Nephron (organoid): Measurements from ENCODE around the gene NOC4L.

ENCODE experiments used
- H3K27ac Mint-ChIP-seq, 3 experiments: 2 replicates each; pipeline ENCODE4 v1.8.0; 2020; ENCODE audit warnings: mixed read lengths in 3 of 3, mild to moderate bottlenecking in 2 of 3, moderate library complexity in 1 of 3
- H3K27me3 Mint-ChIP-seq: 2 replicates; pipeline ENCODE4 v1.8.0; 2021; ENCODE audit warnings: low read depth, mild to moderate bottlenecking, moderate library complexity, mixed read lengths
- H3K36me3 Mint-ChIP-seq: 2 replicates; pipeline ENCODE4 v1.8.0; 2020; ENCODE audit warnings: low read depth, mixed read lengths
- H3K4me1 Mint-ChIP-seq: 2 replicates; pipeline ENCODE4 v1.8.0; 2020; ENCODE audit warnings: mixed read lengths
- H3K4me3 Mint-ChIP-seq, 3 experiments: 2 replicates each; pipeline ENCODE4 v1.8.0; 2020; ENCODE audit warnings: mild to moderate bottlenecking in 3 of 3, mixed read lengths in 3 of 3, moderate library complexity in 2 of 3
- H3K9me3 Mint-ChIP-seq: 2 replicates; pipeline ENCODE4 v1.8.0; 2020; ENCODE audit warnings: mixed read lengths
- TF ChIP-seq, protein P1 (sequence below), 3 experiments: fragments of 200-600 bp; sonication (generic); IDR thresholded peaks; one replicate each; pipeline ENCODE4 v1.5.0; 2021; ENCODE audit warnings: antibody characterized with exemption in 3 of 3; ENCODE audit not compliant: unreplicated experiment in 3 of 3

Gene NOC4L

DNA sequence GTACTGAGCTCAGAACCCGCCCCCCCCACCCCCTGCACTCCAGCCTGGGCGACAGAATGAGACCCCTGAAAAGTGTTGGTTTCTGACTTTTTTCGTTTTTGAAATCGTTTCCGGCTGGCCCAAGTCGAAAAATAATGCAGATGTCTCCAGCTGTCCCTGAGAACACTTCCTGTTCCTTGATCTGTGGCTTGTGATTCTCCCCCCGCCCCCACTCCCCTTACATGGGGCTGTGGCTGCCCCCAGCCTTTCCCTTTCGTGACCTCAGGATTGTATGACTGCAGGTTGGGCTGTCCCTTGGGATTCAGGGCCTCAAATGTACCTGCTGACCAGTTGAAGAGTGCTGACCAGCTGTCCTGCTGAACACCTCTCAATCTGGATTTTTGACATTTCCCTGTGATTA lies 34.1 kb downstream of the NOC4L start:
- Mint-ChIP-seq H3K4me1 (peaks cover 19% of the 10 kb centered on the region), H3K27me3 (peaks cover 57% of the 10 kb centered on the region), H3K36me3 (no peaks in the 10 kb centered on the region), H3K4me3 (peak overlapping the region in 1 of 3 experiments; percentile 11), H3K27ac (no peak overlapping the region), H3K9me3 (peaks cover 2% of the 10 kb centered on the region)
- TF ChIP-seq, protein P1, sequence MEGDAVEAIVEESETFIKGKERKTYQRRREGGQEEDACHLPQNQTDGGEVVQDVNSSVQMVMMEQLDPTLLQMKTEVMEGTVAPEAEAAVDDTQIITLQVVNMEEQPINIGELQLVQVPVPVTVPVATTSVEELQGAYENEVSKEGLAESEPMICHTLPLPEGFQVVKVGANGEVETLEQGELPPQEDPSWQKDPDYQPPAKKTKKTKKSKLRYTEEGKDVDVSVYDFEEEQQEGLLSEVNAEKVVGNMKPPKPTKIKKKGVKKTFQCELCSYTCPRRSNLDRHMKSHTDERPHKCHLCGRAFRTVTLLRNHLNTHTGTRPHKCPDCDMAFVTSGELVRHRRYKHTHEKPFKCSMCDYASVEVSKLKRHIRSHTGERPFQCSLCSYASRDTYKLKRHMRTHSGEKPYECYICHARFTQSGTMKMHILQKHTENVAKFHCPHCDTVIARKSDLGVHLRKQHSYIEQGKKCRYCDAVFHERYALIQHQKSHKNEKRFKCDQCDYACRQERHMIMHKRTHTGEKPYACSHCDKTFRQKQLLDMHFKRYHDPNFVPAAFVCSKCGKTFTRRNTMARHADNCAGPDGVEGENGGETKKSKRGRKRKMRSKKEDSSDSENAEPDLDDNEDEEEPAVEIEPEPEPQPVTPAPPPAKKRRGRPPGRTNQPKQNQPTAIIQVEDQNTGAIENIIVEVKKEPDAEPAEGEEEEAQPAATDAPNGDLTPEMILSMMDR (IDR thresholded peaks at IDR 0.05; ENCODE audit: unreplicated experiment in 3 of 3) = no peak

DNA sequence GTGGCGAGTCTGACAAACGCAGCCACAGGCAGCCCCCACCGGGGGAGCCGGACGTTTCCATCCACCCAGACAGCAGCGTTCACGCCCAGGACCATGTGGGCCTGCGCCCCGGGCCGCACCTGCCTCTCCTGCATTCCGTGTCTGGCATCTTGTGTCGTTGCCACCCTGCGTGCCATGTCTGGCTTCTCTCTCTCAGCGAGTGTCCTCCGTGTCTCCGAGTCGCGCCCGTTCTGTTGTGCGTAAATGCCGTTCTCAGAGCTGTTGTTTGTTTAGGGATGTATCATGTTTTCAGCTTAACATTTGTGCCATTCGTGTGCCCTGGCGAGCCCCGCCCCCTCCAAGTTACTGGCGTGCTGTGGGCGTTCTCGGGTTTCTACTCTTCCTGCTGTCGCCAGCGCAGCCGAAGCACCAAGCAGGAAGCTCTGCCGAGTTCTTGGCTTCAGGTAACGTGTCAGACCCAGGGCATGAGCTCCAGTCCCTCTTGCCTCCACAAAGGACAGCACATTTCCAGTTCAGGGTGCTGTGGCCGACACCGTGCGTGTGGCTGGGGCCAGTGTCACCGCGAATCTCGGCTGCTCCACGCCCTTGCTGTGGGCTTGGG lies 34.6 kb downstream of the NOC4L start:
- H3K27ac Mint-ChIP-seq = no peak overlapping the region
- peaks cover 2% of the 10 kb centered on the region for H3K9me3 Mint-ChIP-seq
- peaks cover 19% of the 10 kb centered on the region for H3K4me1 Mint-ChIP-seq
- H3K27me3 Mint-ChIP-seq = peaks cover 59% of the 10 kb centered on the region
- TF ChIP-seq, protein P1 (IDR thresholded peaks at IDR 0.05; ENCODE audit: unreplicated experiment in 3 of 3) = no peak
- H3K4me3 Mint-ChIP-seq = peak overlapping the region in 2 of 3 experiments; percentile 13 to 36
- no peaks in the 10 kb centered on the region for H3K36me3 Mint-ChIP-seq

DNA sequence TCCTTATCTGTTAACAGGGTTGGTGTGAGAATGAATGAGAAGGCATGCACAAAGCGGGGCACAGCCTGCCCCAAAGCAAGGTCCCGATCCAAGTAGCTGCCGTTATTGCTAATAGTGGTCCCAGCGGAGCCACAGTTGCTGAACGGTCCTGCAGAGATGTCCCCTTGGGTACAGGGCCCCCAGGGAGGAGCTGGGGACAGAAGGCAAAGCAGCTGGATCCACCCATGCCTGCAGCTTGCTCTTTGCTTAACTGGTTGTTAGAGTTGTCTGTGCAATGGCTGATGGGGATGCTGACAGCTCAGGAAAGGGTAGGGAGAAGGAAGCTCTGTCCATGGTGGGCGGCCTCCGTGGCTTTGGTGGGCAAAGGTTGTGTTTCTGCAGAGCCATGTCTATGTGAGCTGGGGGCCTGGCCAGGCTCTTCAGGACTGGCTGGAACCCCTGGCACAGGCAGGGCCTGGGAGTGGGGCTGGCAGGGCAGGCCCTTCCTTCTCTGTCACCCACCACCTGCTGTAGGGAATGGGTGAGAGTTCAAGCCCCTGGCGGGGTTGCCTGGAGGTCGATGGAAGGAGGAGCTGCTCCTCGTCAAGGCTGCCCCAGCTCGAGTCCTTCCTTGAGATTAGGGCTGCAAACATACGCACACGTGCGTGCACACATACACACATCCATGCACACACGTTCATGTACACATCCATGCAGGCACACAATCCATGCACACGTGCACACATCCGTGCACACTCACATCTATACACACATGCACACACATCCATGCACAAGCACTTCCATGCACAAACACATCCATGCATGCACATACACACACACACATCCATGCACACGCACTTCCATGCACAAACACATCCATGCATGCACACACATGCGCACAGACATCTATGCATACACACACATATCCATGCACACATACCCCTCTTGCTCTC lies 35.4 kb downstream of the NOC4L start:
- H3K36me3 Mint-ChIP-seq = no peaks in the 10 kb centered on the region
- H3K4me1 Mint-ChIP-seq = peaks cover 19% of the 10 kb centered on the region
- no peak overlapping the region for H3K27ac Mint-ChIP-seq
- TF ChIP-seq, protein P1 (IDR thresholded peaks at IDR 0.05; ENCODE audit: unreplicated experiment in 3 of 3) = no peak
- peaks cover 63% of the 10 kb centered on the region for H3K27me3 Mint-ChIP-seq
- peaks cover 2% of the 10 kb centered on the region for H3K9me3 Mint-ChIP-seq
- H3K4me3 Mint-ChIP-seq = no peak overlapping the region

DNA sequence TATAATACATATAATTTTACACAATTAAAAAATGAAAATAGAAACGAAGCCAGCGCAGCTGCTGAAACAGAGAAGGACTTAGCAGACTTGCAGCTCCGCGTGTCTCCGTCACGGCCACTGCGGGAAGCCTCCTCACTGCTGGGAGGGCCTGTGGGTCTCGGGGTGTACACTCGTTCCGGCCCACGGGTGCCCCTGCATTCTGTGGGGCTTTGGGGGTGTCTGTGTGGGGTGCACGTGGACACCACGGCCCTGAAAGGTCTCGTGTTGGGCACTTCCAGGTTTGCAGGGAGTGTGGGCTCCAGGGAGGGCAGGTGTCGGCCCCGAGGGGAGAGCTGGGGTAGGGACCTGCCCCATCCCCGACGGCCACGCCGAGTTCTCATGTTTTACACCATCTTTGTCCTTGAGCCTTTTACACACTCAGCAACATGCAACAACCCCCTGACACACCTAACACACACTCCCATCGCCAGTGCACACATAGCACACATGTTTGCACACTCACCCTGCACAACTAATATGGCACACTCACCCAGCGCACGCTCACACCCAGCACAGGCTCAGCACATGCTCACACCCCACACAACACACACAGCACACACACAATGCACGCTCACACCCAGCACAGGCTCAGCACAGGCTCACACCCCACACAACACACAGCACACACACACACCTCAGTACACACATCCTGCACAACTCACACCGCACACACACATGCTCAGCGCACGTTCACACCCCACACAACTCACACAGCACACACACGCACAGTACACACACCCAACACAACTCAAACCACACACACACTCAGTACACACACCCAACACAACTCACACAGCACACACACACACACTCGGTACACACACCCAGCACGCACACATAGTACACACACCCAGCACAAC lies 36.6 kb downstream of the NOC4L start:
- peaks cover 2% of the 10 kb centered on the region for H3K9me3 Mint-ChIP-seq
- TF ChIP-seq, protein P1 (IDR thresholded peaks at IDR 0.05; ENCODE audit: unreplicated experiment in 3 of 3) = no peak
- H3K4me3 Mint-ChIP-seq = peak overlapping the region in 1 of 3 experiments; percentile 5
- peaks cover 19% of the 10 kb centered on the region for H3K4me1 Mint-ChIP-seq
- no peaks in the 10 kb centered on the region for H3K36me3 Mint-ChIP-seq
- H3K27ac Mint-ChIP-seq = no peak overlapping the region
- peaks cover 69% of the 10 kb centered on the region for H3K27me3 Mint-ChIP-seq

DNA sequence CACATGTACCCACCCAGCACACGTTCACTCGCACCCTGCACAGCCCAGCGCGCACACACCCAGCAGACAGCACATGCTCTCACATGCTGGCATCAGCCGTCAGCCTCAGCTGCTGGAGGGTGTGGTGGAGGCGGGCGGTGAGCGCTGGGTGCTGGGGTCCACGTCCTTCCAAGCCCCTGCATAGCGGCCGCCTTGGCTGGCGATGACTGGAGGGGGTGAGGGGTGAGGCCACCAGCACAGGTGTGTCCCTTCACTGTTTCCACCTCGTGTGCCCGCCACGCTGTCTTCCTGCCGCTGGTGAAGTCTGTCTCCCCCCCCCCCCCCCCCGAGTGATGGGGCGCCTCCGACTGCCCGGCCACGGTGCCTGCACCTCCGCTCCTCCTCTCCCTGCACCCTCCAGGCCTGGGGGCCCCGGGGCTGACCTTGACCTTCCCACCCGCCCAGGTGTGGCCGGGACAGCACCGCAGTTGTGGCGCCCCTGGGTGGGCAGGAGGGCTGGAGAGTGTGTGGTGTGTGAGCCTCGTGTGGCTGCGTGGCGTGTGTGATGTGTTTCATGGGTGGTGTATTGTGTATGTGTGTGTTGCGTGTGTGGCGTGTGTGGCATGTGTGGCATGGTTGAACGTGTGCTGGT lies 37.4 kb downstream of the NOC4L start:
- TF ChIP-seq, protein P1 (IDR thresholded peaks at IDR 0.05; ENCODE audit: unreplicated experiment in 3 of 3) = no peak
- Mint-ChIP-seq H3K9me3 (peaks cover 2% of the 10 kb centered on the region), H3K27ac (no peak overlapping the region), H3K27me3 (peaks cover 72% of the 10 kb centered on the region), H3K4me1 (peaks cover 19% of the 10 kb centered on the region), H3K36me3 (no peaks in the 10 kb centered on the region), H3K4me3 (peak overlapping the region in 1 of 3 experiments; percentile 5)
